ENCODE measurements around the gene OR10J5.

GRCh38 chr1:159556931-159557369 is 21.1 kb upstream of the OR10J5 start:
- TF ChIP-seq CTCF (IDR thresholded peaks at IDR 0.05), result no peak
- TF ChIP-seq EP300 (IDR thresholded peaks at IDR 0.05), result no peak
